Type B pancreatic cell (in vitro differentiated cells): ENCODE results near the gene CSRP1. TPM values are rescaled to one million over a fixed set of nuclear protein-coding genes. Genes with fewer than 3 reads are reported as not detected.
"Not testable (repeated sequence)": the region's sequence is repeated elsewhere in the genome, so short reads cannot be mapped to it uniquely, and the experiment has no call there.

ENCODE experiments used
- DNase-seq: peaks from one replicate; pipeline ENCODE4 v3.0.0; 2021; ENCODE audit warnings: mixed read lengths; ENCODE audit not compliant: unreplicated experiment; ENCODE audit errors: extremely low spot score
- H3K27ac Mint-ChIP-seq: 2 replicates; pipeline ENCODE4 v1.8.0; 2021; ENCODE audit warnings: mild to moderate bottlenecking, mixed read lengths
- H3K27me3 Mint-ChIP-seq: 2 replicates; pipeline ENCODE4 v1.8.0; 2021; ENCODE audit warnings: mixed read lengths
- H3K36me3 Mint-ChIP-seq: 2 replicates; pipeline ENCODE4 v1.8.0; 2021; ENCODE audit warnings: mixed read lengths
- H3K4me1 Mint-ChIP-seq: one replicate; pipeline ENCODE4 v1.8.0; 2021; ENCODE audit warnings: mixed read lengths; ENCODE audit not compliant: unreplicated experiment
- H3K4me3 Mint-ChIP-seq: 2 replicates; pipeline ENCODE4 v1.8.0; 2021; ENCODE audit warnings: mild to moderate bottlenecking, mixed read lengths
- H3K9me3 Mint-ChIP-seq: 2 replicates; pipeline ENCODE4 v1.8.0; 2021; ENCODE audit warnings: mixed read lengths
- CTCF ChIP-seq: fragments of 200-600 bp; sonication (generic); conservative IDR thresholded peaks from 2 replicates; pipeline ENCODE4 v1.5.0; 2021; ENCODE audit warnings: antibody characterized with exemption, mild to moderate bottlenecking
- total RNA-seq: library from RNA; stranded (reverse); gene quantifications from 2 replicates; pipeline ENCODE4 v1.2.1, GENCODE V29; 2021; ENCODE audit warnings: low replicate concordance

CSRP1 gene
- total RNA-seq, 1 donor from 2014 or later: 7.3 TPM

GRCh38 chr1:201528631-201529252 is 21.8 kb upstream of the CSRP1 start:
- no peak overlapping the region for H3K4me3 Mint-ChIP-seq
- H3K4me1 Mint-ChIP-seq: peaks cover 7% of the 10 kb centered on the region
- peak overlapping the region; percentile 46 for H3K27ac Mint-ChIP-seq
- H3K36me3 Mint-ChIP-seq: no peaks in the 10 kb centered on the region
- no peaks in the 10 kb centered on the region for H3K9me3 Mint-ChIP-seq
- DNase-seq: no peak
- no peak for TF ChIP-seq CTCF
- H3K27me3 Mint-ChIP-seq: no peaks in the 10 kb centered on the region

- Mint-ChIP-seq H3K4me3 (no peak overlapping the region), H3K9me3 (no peaks in the 10 kb centered on the region), H3K27ac (no peak overlapping the region), H3K36me3 (no peaks in the 10 kb centered on the region), H3K4me1 (peaks cover 7% of the 10 kb centered on the region), H3K27me3 (no peaks in the 10 kb centered on the region)
- DNase-seq: no peak
- TF ChIP-seq CTCF: no peak
These were observed 21.0 kb upstream of the CSRP1 start for GRCh38 chr1:201527879-201528278.

- Mint-ChIP-seq H3K9me3 (peaks cover 5% of the 10 kb centered on the region), H3K27ac (no peak overlapping the region), H3K27me3 (no peaks in the 10 kb centered on the region)
These were observed 18.4 kb upstream of the CSRP1 start for GRCh38 chr1:201525193-201525778.

GRCh38 chr1:201520046-201520575 is 13.2 kb upstream of the CSRP1 start:
- H3K36me3 Mint-ChIP-seq, H3K27me3 Mint-ChIP-seq, H3K27ac Mint-ChIP-seq, H3K4me3 Mint-ChIP-seq, DNase-seq, H3K9me3 Mint-ChIP-seq: not testable (repeated sequence)
- peaks cover 34% of the 10 kb centered on the region for H3K4me1 Mint-ChIP-seq

More at GRCh38 chr1:201525193-201525778, 18.4 kb upstream of the CSRP1 start:
- no peak for DNase-seq
- TF ChIP-seq CTCF: no peak
- H3K4me1 Mint-ChIP-seq: peaks cover 6% of the 10 kb centered on the region
- H3K4me3 Mint-ChIP-seq: no peak overlapping the region
- no peaks in the 10 kb centered on the region for H3K36me3 Mint-ChIP-seq

- TF ChIP-seq CTCF: no peak
- H3K4me3 Mint-ChIP-seq: peak overlapping the region; percentile 35
- peaks cover 5% of the 10 kb centered on the region for H3K9me3 Mint-ChIP-seq
- no peaks in the 10 kb centered on the region for H3K27me3 Mint-ChIP-seq
- H3K36me3 Mint-ChIP-seq: no peaks in the 10 kb centered on the region
- peak overlapping the region; percentile 98 for H3K27ac Mint-ChIP-seq
- DNase-seq: no peak
- peaks cover 48% of the 10 kb centered on the region for H3K4me1 Mint-ChIP-seq
These were observed 11.1 kb upstream of the CSRP1 start for GRCh38 chr1:201518071-201518470.

GRCh38 chr1:201517631-201518030 is 10.7 kb upstream of the CSRP1 start:
- no peaks in the 10 kb centered on the region for H3K27me3 Mint-ChIP-seq
- TF ChIP-seq CTCF: no peak
- peaks cover 53% of the 10 kb centered on the region for H3K4me1 Mint-ChIP-seq
- DNase-seq: no peak
- H3K36me3 Mint-ChIP-seq: no peaks in the 10 kb centered on the region
- peak overlapping the region; percentile 98 for H3K27ac Mint-ChIP-seq
- H3K9me3 Mint-ChIP-seq: peaks cover 5% of the 10 kb centered on the region
- H3K4me3 Mint-ChIP-seq: peak overlapping the region; percentile 35
